Measurements from ENCODE around the gene SLC8A3. TPM values are rescaled to one million over a fixed set of nuclear protein-coding genes. Genes with fewer than 3 reads are reported as not detected.

The SLC8A3 gene
- total RNA-seq, 1 donor from 2014 or later = 0.12 TPM

DNA sequence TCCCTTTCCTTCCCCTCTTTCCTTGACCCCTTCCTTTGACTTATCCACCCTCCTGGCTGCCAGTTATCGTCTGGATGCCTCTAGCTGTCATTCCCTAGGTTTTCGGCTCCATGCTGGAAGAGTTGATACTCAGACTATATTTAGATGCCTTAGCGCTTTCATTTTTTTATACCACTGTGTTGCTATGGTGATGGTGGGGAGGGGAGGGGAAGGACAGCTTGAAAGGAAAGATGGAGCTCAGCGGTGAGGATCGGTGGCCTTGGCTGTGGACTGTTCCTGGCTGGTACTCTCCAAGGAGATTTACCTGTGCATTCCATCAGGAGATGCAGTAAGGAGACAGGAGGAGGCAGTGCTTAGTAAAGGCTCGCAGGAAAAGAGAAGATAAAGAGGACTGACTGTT lies 108.7 kb downstream of the SLC8A3 start:
- ATAC-seq (no peak), DNase-seq (no peak)
- intact Hi-C loops (cut with micrococcal nuclease) = no loop called here

DNA sequence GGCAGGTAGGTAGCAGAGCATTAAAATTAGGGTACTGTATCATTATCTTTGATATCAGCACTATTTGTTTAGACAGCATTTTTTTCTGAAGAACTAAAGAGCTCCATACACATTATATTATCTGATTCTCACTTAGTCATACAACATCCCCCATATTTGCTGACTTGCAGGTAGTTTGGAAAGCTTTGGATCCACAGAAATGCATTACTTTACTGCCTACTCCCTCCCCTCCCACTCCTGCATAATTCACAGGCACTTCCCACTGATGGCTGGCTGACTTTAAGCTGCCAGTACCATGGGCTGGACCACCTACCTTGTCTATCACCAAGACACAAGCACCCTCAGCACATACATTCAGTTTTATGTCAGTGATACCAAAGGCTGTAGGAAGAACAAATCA lies 110.4 kb downstream of the SLC8A3 start:
- intact Hi-C loops (cut with micrococcal nuclease) = no loop called here
- no peak for DNase-seq
- ATAC-seq = no peak

DNA sequence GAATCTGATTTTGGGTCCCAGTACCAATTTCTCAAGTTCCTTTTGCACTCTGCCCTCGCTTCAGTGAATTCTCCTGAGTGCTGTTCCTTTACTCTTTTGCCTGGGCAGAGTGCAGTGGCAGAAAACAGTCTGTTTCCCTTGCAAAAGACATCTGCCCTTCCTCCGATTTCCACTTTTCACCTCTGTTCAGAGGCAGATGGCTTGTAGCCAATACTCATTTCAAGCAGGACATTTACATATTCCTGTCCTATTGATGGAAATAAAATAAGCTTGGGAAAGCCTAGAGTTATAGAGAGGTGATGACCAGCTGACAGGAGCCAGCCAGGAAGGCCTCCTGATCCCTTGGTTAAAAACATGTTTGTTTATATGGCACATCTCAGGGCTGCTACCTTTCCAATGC lies 111.0 kb downstream of the SLC8A3 start:
- intact Hi-C loops (cut with micrococcal nuclease) = no loop called here
- no peak for ATAC-seq
- no peak for DNase-seq

DNA sequence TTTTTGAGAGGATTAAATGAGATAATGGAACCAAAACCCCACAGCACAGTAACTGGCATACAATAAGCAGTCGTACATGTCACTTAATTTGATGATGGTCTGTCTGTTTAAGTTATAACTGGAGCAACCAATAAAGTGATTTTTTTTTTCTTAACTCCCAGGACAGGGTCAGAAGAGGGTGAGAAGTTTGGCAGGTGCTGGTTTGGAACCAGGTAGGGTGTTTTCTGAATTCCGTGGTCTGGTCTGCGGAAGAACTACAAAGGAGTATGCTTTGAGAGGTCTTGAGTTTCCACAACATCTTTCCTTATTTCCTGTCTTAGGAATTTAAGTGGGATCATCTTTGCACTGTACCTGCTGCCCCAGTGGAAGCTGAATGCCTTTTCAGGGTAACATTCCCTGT lies 111.7 kb downstream of the SLC8A3 start:
- intact Hi-C loops (cut with micrococcal nuclease) = no loop called here
- DNase-seq = no peak
- ATAC-seq = no peak

DNA sequence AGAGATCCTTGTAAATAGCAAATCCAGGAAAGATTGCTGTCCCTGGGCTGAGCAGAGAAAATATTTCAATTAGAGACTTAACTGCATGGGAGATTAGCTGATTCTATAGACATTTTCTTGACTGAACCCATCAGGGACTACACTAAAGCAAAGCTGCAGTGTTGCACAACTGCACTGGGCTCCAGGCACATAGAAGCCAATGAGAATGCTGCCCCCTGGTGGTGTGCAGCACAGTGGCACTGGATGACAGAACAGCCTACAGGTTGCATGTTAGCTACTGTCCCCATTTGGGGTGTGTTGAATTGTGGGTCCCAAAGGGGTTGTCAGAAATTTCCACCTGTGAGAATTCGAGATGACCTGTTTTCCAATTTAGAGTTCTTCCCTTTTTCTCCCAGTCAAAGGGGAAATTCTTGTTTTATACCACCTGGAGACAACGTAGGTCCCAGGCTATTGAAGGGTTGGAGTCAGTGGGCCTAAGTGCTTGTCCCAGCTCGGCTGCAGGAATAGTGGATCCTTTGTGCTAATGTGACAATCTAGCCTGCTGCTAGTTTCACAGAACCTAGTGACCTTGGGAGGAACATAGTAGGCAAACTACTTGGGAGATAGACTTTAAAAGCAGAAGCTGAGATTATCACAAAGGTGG lies 114.7 kb downstream of the SLC8A3 start:
- DNase-seq (peak; percentile 55), ATAC-seq (peak; percentile 31)
- intact Hi-C loops (cut with micrococcal nuclease) = no loop called here

DNA sequence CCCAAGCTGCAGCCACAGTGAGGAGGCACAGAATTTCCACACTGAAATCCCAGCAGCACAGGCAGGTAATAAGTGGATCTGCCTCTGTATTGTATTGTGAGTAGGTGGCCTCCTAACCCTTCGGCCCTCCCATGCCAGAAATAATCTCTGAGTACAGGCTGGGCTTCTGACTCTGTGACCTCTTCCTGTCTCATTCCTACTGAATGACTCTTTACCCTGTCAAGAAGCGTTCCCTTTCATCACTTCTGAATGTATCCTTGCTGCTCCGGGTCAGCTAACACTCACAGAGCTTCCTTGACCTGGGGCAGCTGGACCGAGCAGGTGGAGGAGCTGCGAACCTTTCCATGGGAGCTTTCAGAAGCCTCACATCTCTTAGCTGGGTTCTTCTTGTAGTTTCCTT lies 119.6 kb downstream of the SLC8A3 start:
- DNase-seq (no peak), ATAC-seq (no peak)
- intact Hi-C loops (cut with micrococcal nuclease) = no loop called here

DNA sequence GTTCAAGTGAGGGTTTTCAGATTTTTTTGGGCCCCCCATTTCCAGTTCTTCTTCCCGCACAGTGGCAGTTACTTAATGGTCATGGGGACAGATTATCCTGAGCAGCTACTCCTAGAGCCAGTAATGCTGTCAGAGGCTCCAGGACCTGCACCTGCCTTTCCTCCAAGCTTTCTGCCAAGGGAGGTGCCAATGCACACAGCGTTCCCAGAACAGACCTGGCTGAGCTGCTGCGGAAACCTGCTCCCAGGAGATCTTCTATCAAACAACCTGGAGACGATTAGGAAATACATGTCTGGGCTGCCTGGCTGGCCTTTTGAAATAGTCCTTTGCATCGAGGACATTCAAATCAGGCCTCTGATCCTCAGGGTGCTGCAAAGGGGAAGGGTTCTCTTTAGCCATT lies 120.9 kb downstream of the SLC8A3 start:
- intact Hi-C loops (cut with micrococcal nuclease) = no loop called here

DNA sequence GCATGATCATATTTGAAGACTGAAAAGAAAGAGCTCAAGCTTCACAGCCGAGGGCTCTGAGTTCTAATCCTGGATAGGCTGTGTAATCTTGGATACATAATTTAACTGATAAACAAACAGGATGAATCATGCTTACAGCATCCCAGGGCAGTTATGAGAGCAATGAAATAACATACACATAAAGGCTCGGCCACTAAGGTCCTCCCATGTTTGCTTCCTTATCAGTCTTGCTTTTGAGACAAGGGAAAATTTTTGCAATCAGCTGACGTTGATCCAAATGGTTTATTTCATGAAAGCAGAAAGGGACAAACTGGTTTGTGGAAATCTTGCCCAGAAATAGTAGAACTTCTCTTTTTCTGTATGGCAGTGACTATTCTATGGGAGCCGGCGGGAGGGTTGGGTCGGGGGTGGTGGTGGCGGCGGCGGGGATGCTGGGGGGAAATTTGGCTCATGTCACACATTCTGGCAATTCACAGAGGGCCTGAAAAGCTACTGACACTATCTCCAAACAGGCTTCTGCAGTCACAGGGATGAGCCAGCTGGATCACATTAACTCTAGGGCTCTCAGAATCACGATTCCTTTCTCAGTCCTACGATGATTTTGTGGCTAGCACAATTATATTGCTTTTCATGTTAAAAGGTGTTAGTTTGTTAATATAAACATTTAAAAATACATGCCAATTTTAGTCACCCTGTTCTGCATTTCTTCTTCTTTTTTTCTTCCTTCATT lies 124.5 kb downstream of the SLC8A3 start:
- intact Hi-C loops (cut with micrococcal nuclease) = no loop called here
- ATAC-seq = no peak

More for the DNA sequence above, 120.9 kb downstream of the SLC8A3 start:
- no peak for ATAC-seq
- DNase-seq = no peak

DNA sequence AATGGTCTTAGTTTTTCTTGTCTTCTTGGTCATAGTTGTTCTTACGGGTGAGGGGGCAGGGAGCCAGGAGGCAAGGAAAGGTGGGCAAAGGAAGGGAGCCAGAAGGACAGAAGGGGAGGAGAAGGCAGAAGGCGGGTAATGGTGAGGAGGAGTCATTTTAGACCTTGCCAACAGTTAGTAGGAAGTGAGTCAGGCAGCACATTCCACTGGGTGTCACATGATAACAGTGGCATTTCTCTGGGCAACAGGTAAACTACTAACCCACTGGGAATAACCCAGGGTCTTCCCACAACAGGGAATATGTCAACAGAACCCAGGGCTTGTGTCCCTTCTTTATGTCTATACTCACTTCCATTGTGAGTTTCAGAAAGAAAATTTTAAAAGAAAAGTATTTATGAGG lies 127.6 kb downstream of the SLC8A3 start:
- ATAC-seq (no peak), DNase-seq (no peak)
- intact Hi-C loops (cut with micrococcal nuclease) = no loop called here

More for the DNA sequence above, 124.5 kb downstream of the SLC8A3 start:
- no peak for DNase-seq

DNA sequence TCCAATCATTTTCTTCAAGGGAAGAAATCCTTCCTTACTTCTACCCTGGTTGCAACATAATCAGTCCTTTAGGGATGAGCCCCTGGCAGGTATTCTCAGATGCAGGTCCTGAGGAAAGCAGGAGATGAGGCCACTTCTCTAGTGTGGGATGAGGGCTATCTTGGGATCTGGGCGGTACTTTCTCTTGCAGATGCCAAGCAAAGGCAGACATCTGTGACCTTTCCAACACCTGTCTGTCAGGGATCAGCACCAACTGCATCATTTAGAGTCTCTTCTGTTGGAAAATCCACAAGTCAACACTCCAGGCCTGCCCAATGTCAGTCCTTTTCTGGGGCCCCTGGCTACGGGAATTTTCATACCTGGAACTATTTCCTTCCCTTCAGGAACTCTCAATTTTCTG lies 129.2 kb downstream of the SLC8A3 start:
- no peak for ATAC-seq
- DNase-seq = no peak
- intact Hi-C loops (cut with micrococcal nuclease) = no loop called here

DNA sequence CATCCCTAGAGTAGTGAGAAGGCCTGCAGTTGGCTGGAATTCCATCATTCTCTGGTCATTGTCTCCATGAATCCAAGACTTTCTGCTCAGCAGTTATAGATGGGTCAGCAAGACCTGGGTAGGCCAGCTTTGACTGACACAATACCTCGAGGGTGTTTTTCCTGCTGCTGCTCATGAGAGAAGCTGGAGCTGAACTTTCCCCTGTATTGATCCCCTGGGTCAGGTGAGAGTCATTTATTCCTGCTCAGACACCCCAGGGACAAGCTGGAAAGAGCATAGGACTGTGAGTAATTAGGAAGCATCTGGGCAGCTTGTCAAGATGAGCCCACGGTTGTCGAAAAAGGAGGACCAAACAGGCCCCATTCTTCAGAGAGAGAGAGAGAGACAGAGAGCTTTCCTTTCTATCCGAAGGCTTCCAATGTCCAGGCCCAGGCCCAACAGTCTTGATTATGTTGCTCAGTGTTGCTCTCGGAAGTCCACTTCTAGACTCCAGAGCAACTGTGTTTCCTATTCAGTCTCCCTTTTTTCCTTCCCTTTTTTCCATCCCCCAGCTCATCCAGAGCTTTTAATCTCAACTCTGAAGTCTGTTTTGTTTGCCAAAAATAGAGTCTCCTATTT lies 131.1 kb downstream of the SLC8A3 start:
- no peak for DNase-seq
- intact Hi-C loops (cut with micrococcal nuclease) = no loop called here
- no peak for ATAC-seq

DNA sequence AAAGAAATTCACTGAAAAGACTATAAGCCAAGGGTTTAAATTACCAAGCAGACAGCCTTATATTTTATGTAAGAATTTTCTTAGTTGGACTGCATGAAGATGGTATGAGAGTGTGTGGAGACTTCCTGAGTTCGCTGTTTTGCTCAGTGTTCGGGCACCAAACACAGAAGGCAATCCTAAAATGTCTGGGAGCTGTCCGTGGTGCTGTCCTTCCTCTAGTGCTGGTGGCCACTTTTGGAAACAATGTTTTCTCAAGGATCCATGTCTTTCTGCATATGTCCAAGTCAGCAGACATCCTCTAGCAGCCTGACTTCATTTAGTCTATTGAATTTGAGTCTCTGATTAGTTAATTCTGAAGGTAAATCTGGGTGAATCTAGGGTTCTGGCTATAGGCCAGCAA lies 135.8 kb downstream of the SLC8A3 start:
- intact Hi-C loops (cut with micrococcal nuclease) = no loop called here
- ATAC-seq (no peak), DNase-seq (no peak)

DNA sequence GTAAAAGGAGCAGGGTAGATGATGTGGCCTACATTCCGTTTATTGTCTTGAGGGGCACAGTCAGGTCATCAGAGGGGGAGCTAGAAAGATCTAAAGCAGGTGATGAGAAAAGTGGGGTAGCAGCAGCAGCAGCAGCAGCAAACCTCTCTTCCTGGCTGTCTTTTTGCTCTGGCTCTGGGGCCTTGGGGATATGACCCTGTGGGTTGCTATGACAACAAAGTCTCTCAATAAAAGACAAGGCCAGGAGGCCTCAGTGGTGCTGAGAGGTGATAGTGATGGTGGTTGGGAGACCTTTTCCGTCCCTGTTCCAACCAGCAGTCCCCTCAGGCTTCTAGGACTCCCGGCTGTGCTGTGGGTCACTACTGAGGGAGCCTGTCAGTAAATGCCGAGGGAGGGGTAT lies 138.6 kb downstream of the SLC8A3 start:
- intact Hi-C loops (cut with micrococcal nuclease) = no loop called here
- no peak for ATAC-seq
- no peak for DNase-seq

DNA sequence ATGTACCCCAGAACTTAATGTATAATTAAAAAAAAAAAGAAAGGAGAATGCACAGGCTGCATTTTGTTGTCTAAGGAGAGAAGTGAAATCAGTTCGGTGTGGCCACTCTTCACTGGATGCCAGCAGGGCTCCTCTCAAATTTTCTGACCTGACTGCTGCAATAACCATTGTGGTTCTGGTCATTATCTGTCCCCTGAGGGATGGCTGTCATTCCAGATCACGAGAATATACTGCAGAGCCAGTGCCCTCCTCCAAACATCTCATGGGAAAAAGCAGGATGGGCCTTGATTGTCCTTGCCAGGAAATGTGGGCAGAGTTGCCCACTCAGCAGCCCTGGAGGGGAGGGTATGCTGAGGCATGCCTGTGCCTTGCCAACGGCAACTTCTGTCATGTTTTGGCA lies 139.1 kb downstream of the SLC8A3 start:
- ATAC-seq (no peak), DNase-seq (no peak)
- intact Hi-C loops (cut with micrococcal nuclease) = no loop called here

DNA sequence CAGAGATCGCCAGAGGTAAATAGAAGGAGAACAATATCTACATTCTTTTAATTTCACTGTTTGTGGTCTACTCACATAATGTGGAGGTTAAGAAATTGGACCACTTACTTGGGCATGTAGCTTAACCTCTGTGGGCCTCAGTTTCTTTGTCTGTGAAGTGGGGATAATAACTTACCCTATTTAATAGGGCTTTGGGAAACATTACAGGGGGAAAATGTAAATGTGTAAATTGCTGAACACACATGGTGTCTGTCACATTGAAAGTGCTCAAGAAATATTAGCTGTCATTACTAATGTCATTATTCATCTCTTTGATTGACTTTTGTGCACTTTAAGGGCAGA lies 140.5 kb downstream of the SLC8A3 start:
- ATAC-seq (no peak), DNase-seq (no peak)
- intact Hi-C loops (cut with micrococcal nuclease) = no loop called here

DNA sequence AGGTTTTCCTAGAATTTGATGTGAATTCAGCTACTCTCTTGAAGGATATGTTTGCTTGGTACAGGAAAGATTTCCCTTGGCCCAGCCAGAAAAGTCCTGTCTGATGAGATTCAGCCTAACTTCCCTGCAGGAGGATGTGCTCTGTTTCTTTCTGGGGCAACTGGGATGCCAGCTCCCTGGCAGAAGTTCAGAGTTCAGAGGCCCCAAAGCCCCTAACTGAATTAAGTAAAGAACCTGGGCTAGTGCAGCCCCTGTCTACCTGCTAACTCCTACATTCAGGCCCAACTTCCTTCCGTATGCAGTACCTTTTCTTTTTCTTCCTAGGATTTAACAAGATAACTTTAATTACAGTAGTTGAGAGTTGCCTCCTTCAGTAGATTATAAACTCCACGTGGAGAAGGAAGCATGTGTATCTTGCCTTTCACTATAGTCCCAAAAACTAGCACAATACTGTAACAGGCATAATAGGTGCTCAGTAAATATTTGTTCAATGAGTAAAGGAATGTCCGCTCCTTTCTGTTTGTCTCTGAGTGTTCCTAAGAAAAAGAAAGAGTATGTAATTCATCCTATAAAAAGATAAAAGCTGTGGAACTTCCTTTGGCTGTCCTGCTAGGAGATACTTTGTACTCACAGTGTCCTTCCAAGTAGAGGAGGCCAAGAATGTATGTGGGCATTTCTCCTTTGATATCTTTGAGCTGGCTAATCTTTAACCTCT lies 141.0 kb downstream of the SLC8A3 start:
- ATAC-seq (no peak), DNase-seq (no peak)
- intact Hi-C loops (cut with micrococcal nuclease) = no loop called here

DNA sequence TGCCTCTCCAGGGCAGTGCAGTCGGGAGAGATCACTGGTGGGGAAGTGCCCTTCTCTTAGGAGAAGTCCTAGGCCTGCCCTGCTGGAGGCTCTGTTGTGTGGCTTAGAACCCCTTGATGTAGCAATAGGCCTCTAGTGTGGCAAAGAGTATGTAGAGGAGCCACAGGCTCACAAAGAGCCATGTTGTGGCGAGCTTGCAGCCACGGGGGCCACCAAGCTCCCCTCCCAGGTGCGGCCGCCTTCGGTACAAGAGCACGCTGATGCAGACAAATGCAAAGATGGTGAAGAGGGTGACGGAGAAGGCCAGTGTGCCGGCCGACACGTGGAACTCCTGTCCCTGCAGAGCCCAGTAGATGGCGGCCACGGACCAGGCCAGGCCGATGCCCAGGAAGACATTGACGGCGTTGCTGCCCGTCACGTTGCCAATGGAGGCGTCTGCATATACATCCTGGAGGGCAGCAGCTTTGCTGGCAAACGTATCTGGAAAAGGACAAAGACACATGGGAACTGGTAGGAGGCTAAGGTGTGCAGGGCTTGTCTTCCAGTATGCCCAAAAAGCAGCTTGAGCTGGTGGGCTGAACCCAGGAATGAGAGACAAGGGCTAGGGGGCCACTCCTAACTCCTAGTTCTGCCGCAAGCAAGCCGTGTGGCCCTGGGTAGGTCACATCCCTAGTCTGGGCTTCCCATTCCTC lies 142.8 kb downstream of the SLC8A3 start:
- DNase-seq = peak; percentile 79
- ATAC-seq = peak; percentile 82
- intact Hi-C loops (cut with micrococcal nuclease) = no loop called here

DNA sequence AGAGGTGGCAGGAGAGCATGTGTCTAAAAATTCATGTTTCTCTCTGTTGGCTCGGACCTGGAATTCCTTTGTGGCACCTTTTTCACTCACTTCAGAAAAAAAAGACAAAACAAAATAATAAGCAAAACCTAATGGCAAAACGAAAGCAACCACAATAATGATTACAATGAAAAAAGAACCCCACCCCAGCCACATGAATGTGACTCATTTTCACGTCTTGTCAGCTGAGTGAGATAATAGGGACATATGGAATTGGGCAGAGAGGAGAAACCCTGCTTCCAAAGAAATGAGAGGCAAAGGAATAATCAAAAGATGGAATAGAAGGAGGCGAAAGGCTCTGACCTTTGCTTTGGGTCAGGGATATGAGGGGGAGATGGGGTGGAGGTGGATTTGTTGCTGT lies 143.4 kb downstream of the SLC8A3 start:
- DNase-seq = no peak
- no peak for ATAC-seq
- intact Hi-C loops (cut with micrococcal nuclease) = no loop called here

DNA sequence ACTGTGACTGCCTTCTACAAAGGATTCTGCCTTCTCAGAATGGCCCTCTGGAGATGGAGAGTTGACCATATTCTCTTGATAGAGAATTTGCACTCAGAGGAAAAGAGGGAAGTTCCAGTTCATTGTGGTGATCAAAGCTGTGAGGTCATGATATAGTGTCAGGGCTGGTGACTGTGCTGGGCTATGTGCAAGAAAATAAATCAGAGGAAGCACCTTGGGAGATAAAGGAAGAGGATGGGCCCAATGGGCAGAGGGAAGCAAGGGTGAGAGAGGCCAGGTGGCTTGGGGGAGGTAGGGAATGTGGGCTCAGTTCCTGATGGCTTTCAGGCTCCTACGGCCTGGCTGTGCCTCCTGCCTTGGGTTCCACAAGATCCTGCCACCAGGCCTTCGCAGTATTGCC lies 145.8 kb downstream of the SLC8A3 start:
- DNase-seq = no peak
- ATAC-seq = no peak
- intact Hi-C loops (cut with micrococcal nuclease) = no loop called here

DNA sequence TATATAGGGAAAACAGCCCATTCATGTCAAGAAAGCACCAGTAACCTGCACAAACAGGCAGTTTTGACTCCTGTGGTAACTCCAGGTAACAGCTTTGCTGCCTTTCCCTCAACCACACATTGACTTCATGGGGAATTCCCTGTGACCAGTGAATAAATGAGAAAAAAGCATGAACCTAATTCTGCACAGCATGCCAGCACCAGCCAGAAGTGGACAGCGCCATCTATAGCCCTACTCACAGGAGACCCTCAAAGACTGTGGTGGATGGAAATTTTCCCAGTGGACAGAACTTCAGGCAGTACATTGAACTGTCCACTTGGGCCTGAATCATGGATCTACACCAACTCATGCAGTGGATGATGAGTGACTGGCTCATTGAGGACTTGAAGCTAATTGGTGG lies 152.1 kb downstream of the SLC8A3 start:
- DNase-seq (no peak), ATAC-seq (no peak)
- intact Hi-C loops (cut with micrococcal nuclease) = no loop called here

All from left ventricle myocardium superior (tissue), 1 donor.